Endodermal cell (in vitro differentiated cells): ENCODE results near the gene GPR135. TPM values are rescaled to one million over a fixed set of nuclear protein-coding genes. Genes with fewer than 3 reads are reported as not detected.

Experiments used
- DNase-seq: peaks from one replicate; pipeline ENCODE4 v3.0.0-alpha.2; 2017
- H3K27ac ChIP-seq: 2 replicates; pipeline ENCODE4 v1.5.1; 2013; ENCODE audit warnings: mild to moderate bottlenecking, low read depth, low read length, moderate library complexity
- H3K27me3 ChIP-seq: 2 replicates; pipeline ENCODE4 v1.6.1; 2013; ENCODE audit warnings: mild to moderate bottlenecking, low read length, moderate library complexity; ENCODE audit not compliant: insufficient read depth, control insufficient read depth, poor library complexity, severe bottlenecking
- H3K36me3 ChIP-seq: 2 replicates; pipeline ENCODE4 v1.7.0; 2013; ENCODE audit warnings: mild to moderate bottlenecking, low read length, moderate library complexity; ENCODE audit not compliant: control insufficient read depth, insufficient read depth
- H3K4me1 ChIP-seq: one replicate; pipeline ENCODE4 v1.7.0; 2013; ENCODE audit warnings: low read length; ENCODE audit not compliant: control insufficient read depth, insufficient read depth
- H3K4me3 ChIP-seq: 2 replicates; pipeline ENCODE4 v1.5.1; 2013; ENCODE audit warnings: mild to moderate bottlenecking, low read length, moderate library complexity
- H3K9ac ChIP-seq: 2 replicates; pipeline ENCODE4 v1.6.1; 2013; ENCODE audit warnings: mild to moderate bottlenecking, low read length, moderate library complexity; ENCODE audit not compliant: poor library complexity, severe bottlenecking; ENCODE audit errors: extremely low read depth
- H3K9me3 ChIP-seq: 2 replicates; pipeline ENCODE4 v1.6.1; 2013; ENCODE audit warnings: mild to moderate bottlenecking, low read length, moderate library complexity; ENCODE audit not compliant: control insufficient read depth
- H3K27ac Mint-ChIP-seq: 2 replicates; pipeline ENCODE4 v1.8.0; 2020; ENCODE audit warnings: mixed read lengths
- H3K27me3 Mint-ChIP-seq: 2 replicates; pipeline ENCODE4 v1.8.0; 2021; ENCODE audit warnings: mild to moderate bottlenecking, mixed read lengths; ENCODE audit not compliant: insufficient read depth
- H3K36me3 Mint-ChIP-seq: 2 replicates; pipeline ENCODE4 v1.8.0; 2020; ENCODE audit warnings: low read depth, mixed read lengths
- H3K4me1 Mint-ChIP-seq: 2 replicates; pipeline ENCODE4 v1.8.0; 2020; ENCODE audit warnings: mixed read lengths
- H3K4me3 Mint-ChIP-seq: 2 replicates; pipeline ENCODE4 v1.8.0; 2020; ENCODE audit warnings: mild to moderate bottlenecking, moderate library complexity, mixed read lengths
- H3K9me3 Mint-ChIP-seq: 2 replicates; pipeline ENCODE4 v1.8.0; 2020; ENCODE audit warnings: mild to moderate bottlenecking, mixed read lengths
- WGBS, 2 experiments: methylation state at CpG; one replicate each; pipeline versions ENCODE4 v1.1.5 to v1.1.7; 2013; ENCODE audit warnings: missing lambda C conversion rate in 2 of 2, mixed read lengths in 1 of 2; ENCODE audit not compliant: insufficient coverage in 1 of 2, insufficient read length in 1 of 2; 5-methylcytosine and 5-hydroxymethylcytosine counted together
- total RNA-seq, 2 donors: library from RNA; stranded (reverse); fragmentation: NEBNext Ultra II Directional in 1 of 2; extraction: Animal tissue kit (Norgen Biotek cat#: 25700) in 1 of 2; gene quantifications; 2 replicates in 1 of 2; 3 replicates in 1 of 2; pipeline ENCODE4 v1.2.1, GENCODE V29; 2021
- TF ChIP-seq, protein P1 (sequence below): fragments of 200-600 bp; sonication (generic); conservative IDR thresholded peaks from 2 replicates; pipeline ENCODE4 v1.5.0; 2021; ENCODE audit warnings: antibody characterized with exemption, mild to moderate bottlenecking

The GPR135 gene
- total RNA-seq, 2 donors from 2014 or later, result 4.1 to 4.5 TPM

DNA sequence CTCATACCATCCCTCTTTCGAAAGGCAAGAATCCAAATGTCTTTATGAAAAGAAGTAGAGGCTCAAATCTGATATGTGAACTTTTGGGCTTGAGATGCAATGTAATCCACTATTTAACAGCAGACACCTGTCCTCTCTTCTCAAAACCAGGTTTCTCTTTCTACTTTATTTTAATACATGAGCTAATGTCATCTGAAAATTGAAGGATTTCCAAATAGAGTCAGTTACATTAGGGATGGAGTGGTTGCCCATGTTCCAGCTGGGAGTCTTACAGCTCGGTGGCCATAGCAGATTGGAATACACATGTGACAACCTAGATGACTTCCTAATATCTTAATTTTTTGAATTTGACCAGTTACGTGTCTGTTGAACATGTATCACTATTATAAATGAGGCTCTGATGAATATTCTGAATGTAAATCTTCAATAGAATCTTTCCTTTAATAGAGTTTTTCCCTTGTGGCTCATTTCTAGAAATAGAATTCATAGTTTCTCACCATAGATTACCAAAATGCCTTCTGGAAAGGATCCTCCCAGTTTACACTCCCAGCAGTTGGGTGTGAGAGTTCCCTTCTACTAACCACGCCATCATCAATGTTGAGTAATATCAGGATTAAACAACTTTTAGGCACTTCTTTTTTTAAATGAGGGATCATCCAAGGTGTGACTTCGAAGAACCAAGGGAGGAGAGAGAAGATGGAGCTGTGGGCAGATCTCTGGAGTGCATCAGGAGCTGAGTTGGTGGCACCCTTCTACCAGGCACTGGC lies 49.2 kb downstream of the GPR135 start:
- no peak overlapping the region for H3K9ac ChIP-seq
- H3K36me3 Mint-ChIP-seq, result no peaks in the 10 kb centered on the region
- 93 to 100% methylated on average over 1 to 4 of the region's 5 CpGs for WGBS, 2 experiments
- no peak overlapping the region for H3K4me3 Mint-ChIP-seq
- TF ChIP-seq, protein P1, sequence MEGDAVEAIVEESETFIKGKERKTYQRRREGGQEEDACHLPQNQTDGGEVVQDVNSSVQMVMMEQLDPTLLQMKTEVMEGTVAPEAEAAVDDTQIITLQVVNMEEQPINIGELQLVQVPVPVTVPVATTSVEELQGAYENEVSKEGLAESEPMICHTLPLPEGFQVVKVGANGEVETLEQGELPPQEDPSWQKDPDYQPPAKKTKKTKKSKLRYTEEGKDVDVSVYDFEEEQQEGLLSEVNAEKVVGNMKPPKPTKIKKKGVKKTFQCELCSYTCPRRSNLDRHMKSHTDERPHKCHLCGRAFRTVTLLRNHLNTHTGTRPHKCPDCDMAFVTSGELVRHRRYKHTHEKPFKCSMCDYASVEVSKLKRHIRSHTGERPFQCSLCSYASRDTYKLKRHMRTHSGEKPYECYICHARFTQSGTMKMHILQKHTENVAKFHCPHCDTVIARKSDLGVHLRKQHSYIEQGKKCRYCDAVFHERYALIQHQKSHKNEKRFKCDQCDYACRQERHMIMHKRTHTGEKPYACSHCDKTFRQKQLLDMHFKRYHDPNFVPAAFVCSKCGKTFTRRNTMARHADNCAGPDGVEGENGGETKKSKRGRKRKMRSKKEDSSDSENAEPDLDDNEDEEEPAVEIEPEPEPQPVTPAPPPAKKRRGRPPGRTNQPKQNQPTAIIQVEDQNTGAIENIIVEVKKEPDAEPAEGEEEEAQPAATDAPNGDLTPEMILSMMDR, result no peak
- H3K4me3 ChIP-seq, result no peak overlapping the region
- no peak overlapping the region for H3K27ac ChIP-seq
- H3K4me1 Mint-ChIP-seq, result no peaks in the 10 kb centered on the region
- peaks cover 11% of the 10 kb centered on the region for H3K9me3 Mint-ChIP-seq
- H3K36me3 ChIP-seq, result no peaks in the 10 kb centered on the region
- DNase-seq, result no peak
- H3K27me3 ChIP-seq, result no peaks in the 10 kb centered on the region
- no peaks in the 10 kb centered on the region for H3K4me1 ChIP-seq
- no peak overlapping the region for H3K27ac Mint-ChIP-seq
- H3K27me3 Mint-ChIP-seq, result no peaks in the 10 kb centered on the region
- H3K9me3 ChIP-seq, result no peaks in the 10 kb centered on the region

Other genes with a start within 250 kb of the GPR135 start
- gene L3HYPDH, start 19.0 kb upstream of the GPR135 start, total RNA-seq, result 10 to 100 TPM; 24.7 to 30.3 TPM
- gene JKAMP, start 19.1 kb upstream of the GPR135 start, total RNA-seq, result 10 to 100 TPM; 42.5 to 57.2 TPM
- under 1 TPM; 0.53 to 0.66 TPM for gene CCDC175, start 111.4 kb upstream of the GPR135 start, total RNA-seq